Esophagus muscularis mucosa (tissue), 4 donors: Measurements from ENCODE around the gene STT3A. TPM values are rescaled to one million over a fixed set of nuclear protein-coding genes. Genes with fewer than 3 reads are reported as not detected.

Source experiments
- DNase-seq: peaks from one replicate; pipeline ENCODE4 v3.0.0-alpha.2; 2017; ENCODE audit errors: extremely low spot score
- H3K27ac ChIP-seq, 4 donors: fragments of 200-600 bp; sonication (generic); replicated peaks in 1 of 4; 1 replicate in 3 of 4; 2 replicates in 1 of 4; pipeline ENCODE4 v1.5.1; 2016 to 2019; ENCODE audit warnings: mild to moderate bottlenecking in 1 of 4
- H3K27me3 ChIP-seq, 4 donors: fragments of 200-600 bp; sonication (generic); one replicate each; pipeline versions ENCODE4 v1.5.1 to v1.6.0; 2016 to 2019
- H3K36me3 ChIP-seq, 4 donors: fragments of 200-600 bp; sonication (generic); one replicate each; pipeline ENCODE4 v1.5.1; 2016 to 2019
- H3K4me1 ChIP-seq, 4 donors: fragments of 200-600 bp; sonication (generic); one replicate each; pipeline ENCODE4 v1.5.1; 2016 to 2019
- H3K4me3 ChIP-seq, 4 donors: fragments of 200-600 bp; sonication (generic); 1 replicate in 2 of 4; 2 replicates in 2 of 4; pipeline ENCODE4 v1.5.1; 2016 to 2019; ENCODE audit warnings: mild to moderate bottlenecking in 4 of 4, moderate library complexity in 1 of 4
- H3K9me3 ChIP-seq, 4 donors: fragments of 200-600 bp; sonication (generic); 1 replicate in 3 of 4; 2 replicates in 1 of 4; pipeline ENCODE4 v1.5.1; 2016 to 2019
- EP300 ChIP-seq: sonication (generic); formaldehyde crosslinking; IDR thresholded peaks from one replicate; pipeline ENCODE4 v1.6.1; 2017; ENCODE audit warnings: antibody characterized with exemption
- POLR2A ChIP-seq: fragments of 450-650 bp; IDR thresholded peaks from one replicate; pipeline ENCODE4 v1.6.1; 2017; ENCODE audit warnings: antibody characterized with exemption, moderate library complexity, mild to moderate bottlenecking, low read depth
- POLR2AphosphoS5 ChIP-seq, 2 donors: sonication (generic); formaldehyde crosslinking; IDR thresholded peaks; one replicate each; pipeline ENCODE4 v1.6.1; 2017; ENCODE audit warnings: antibody characterized with exemption in 2 of 2
- WGBS: methylation state at CpG from one replicate; pipeline ENCODE4 v1.1.5; 2018; 5-methylcytosine and 5-hydroxymethylcytosine counted together
- intact Hi-C: fragments of 100-400 bp; cut with DNase I; formaldehyde crosslinking; loops from one replicate; pipeline ENCODE4 v1.15.1; 2023
- total RNA-seq, 4 donors: library from RNA; depleted of rRNA; stranded (reverse); fragments of >200 nt; gene quantifications; one replicate each; pipeline versions ENCODE4 v1.1.0 to v1.2.1, GENCODE V29; 2016
- TF ChIP-seq, protein P1 (sequence below), 3 experiments: fragments of 200-600 bp in 2 of 3; fragments of 450-650 bp in 1 of 3; sonication (generic) in 2 of 3; IDR thresholded peaks; one replicate each; pipeline ENCODE4 v1.5.1; 2017 to 2019; ENCODE audit warnings: antibody characterized with exemption in 3 of 3, mild to moderate bottlenecking in 2 of 3, moderate library complexity in 1 of 3

The STT3A gene
- total RNA-seq, 4 donors from 2014 or later = 31.6 to 65.4 (median 52.8) TPM

DNA sequence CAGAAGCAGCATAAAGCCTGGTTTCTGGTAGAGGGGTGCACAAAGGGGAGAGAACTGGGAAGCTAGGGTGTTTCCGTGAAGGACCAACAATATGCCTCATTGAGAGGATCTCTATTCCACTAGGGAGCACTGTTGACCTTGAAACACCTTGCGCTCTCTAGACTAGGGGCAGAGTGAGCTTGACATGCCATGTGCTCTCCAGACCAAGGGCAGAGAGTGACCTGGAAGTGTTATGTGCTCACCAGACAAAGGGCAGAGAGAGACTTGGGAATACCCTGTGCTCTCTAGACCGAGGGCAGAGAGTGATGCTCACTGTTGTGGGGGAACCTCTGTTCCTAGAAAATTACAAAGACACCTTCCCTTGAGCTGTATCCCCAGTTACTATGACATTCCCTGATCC, 38.6 kb upstream of the STT3A start:
- WGBS = 88% methylated on average over 3 of the region's 3 CpGs
- no peak overlapping the region for H3K27ac ChIP-seq
- intact Hi-C loops = no loop called here
- no peak for DNase-seq
- no peaks in the 10 kb centered on the region for H3K36me3 ChIP-seq
- peaks cover 0 to 19% (median 11%) of the 10 kb centered on the region in 4 donors for H3K9me3 ChIP-seq
- H3K27me3 ChIP-seq = no peaks in the 10 kb centered on the region
- no peak for TF ChIP-seq POLR2AphosphoS5 (IDR thresholded peaks at IDR 0.05)
- TF ChIP-seq POLR2A = no peak
- TF ChIP-seq, protein P1, sequence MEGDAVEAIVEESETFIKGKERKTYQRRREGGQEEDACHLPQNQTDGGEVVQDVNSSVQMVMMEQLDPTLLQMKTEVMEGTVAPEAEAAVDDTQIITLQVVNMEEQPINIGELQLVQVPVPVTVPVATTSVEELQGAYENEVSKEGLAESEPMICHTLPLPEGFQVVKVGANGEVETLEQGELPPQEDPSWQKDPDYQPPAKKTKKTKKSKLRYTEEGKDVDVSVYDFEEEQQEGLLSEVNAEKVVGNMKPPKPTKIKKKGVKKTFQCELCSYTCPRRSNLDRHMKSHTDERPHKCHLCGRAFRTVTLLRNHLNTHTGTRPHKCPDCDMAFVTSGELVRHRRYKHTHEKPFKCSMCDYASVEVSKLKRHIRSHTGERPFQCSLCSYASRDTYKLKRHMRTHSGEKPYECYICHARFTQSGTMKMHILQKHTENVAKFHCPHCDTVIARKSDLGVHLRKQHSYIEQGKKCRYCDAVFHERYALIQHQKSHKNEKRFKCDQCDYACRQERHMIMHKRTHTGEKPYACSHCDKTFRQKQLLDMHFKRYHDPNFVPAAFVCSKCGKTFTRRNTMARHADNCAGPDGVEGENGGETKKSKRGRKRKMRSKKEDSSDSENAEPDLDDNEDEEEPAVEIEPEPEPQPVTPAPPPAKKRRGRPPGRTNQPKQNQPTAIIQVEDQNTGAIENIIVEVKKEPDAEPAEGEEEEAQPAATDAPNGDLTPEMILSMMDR (IDR thresholded peaks at IDR 0.05) = no peak
- no peak for TF ChIP-seq EP300
- H3K4me1 ChIP-seq = no peaks in the 10 kb centered on the region
- no peak overlapping the region for H3K4me3 ChIP-seq

DNA sequence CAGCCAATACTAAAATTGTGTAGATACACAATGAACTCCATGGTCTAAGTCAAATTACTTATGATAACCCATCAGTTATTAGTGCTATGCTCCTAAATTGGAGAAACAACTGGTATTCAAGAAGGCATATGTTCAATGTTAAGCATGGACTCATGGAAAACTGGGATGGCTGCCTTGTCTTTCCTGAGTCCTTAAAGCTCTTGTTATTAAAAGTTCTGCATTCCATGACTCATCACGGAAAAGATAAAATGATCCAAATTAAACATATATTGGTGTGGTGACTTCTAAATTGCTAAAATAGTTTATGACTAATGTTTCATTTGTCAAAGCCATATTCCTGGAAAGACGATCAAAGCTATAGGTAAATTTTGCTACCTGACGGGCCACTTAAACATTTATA, 32.8 kb upstream of the STT3A start:
- Histone ChIP-seq H3K27me3 (no peaks in the 10 kb centered on the region), H3K9me3 (no peaks in the 10 kb centered on the region), H3K4me1 (no peaks in the 10 kb centered on the region), H3K36me3 (no peaks in the 10 kb centered on the region), H3K4me3 (no peak overlapping the region), H3K27ac (no peak overlapping the region)
- TF ChIP-seq EP300 = no peak
- no peak for TF ChIP-seq POLR2A
- no peak for TF ChIP-seq POLR2AphosphoS5 (IDR thresholded peaks at IDR 0.05)
- TF ChIP-seq, protein P1 (IDR thresholded peaks at IDR 0.05) = no peak
- WGBS = 75% methylated on average over 3 of the region's 3 CpGs
- intact Hi-C loops = no loop called here
- DNase-seq = no peak

DNA sequence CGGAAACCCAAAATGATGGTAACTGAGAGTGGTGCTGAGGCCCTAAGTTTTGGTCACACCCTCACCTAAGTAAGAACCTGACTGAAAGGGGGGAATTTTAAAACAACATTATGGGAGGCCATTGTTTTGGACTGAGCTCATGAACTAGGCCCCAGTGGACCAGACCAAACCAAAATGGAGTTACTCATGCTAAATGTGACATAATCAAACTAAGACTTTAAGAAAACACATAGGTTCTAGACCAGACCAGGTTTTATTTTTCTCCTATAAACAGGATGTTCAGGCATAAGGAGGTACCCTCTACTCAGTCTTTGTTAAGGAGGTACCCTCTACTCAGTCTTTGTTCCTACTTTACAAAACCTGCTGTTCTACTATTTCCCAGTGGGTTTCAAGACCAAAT, 30.7 kb upstream of the STT3A start:
- TF ChIP-seq POLR2A (no peak), EP300 (no peak), POLR2AphosphoS5 (IDR thresholded peaks at IDR 0.05) (no peak)
- TF ChIP-seq, protein P1 (IDR thresholded peaks at IDR 0.05) = no peak
- H3K4me1 ChIP-seq = no peaks in the 10 kb centered on the region
- H3K27ac ChIP-seq = no peak overlapping the region
- no peak for DNase-seq
- intact Hi-C loops = no loop called here
- 95% methylated on average over 1 of the region's 1 CpG for WGBS
- no peaks in the 10 kb centered on the region for H3K36me3 ChIP-seq
- no peaks in the 10 kb centered on the region for H3K9me3 ChIP-seq
- no peaks in the 10 kb centered on the region for H3K27me3 ChIP-seq
- H3K4me3 ChIP-seq = no peak overlapping the region

DNA sequence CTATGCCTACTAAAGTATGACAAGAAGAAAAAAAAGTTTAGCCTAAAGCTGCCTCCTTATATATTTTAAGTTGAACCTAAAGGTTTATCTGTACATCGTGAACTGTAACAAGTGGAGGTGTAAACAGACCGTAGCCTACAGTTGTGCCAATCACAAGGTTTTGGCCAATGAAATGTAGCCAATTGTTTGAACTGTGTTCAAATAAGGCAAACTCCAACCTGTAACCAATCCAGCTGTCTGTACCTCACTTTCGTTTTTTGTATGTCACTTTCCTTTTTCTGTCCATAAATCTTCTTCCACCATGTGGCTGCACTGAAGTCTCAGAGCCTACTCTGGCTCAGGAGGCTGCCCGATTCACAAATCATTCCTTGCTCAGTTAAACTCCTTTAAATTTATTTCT, 30.2 kb upstream of the STT3A start:
- H3K27ac ChIP-seq = no peak overlapping the region
- H3K27me3 ChIP-seq = no peaks in the 10 kb centered on the region
- WGBS = 69% methylated on average over 4 of the region's 4 CpGs
- H3K4me1 ChIP-seq = no peaks in the 10 kb centered on the region
- no peaks in the 10 kb centered on the region for H3K9me3 ChIP-seq
- intact Hi-C loops = no loop called here
- no peak for DNase-seq
- H3K4me3 ChIP-seq = no peak overlapping the region
- H3K36me3 ChIP-seq = no peaks in the 10 kb centered on the region
- no peak for TF ChIP-seq POLR2A
- TF ChIP-seq, protein P1 (IDR thresholded peaks at IDR 0.05) = no peak
- no peak for TF ChIP-seq EP300
- TF ChIP-seq POLR2AphosphoS5 (IDR thresholded peaks at IDR 0.05) = no peak

DNA sequence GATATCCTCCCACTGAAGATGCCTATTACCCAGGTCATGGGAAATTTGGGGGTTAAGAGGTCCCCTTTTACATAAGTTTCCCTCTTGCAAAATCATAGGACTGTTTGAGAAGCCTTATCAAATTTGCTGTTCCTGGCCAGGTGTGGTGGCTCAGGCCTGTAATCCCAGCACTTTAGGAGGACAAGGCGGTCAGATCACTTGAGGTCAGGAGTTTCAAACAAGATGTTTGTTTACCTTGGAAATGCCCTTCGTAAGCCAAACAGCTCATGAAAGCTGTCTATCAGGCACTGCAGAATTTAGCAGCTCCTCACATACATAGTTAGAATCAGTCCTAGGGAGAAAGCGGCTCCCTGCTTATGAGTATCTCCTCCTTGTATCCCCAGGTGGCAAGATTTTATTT, 28.3 kb upstream of the STT3A start:
- TF ChIP-seq POLR2AphosphoS5 (IDR thresholded peaks at IDR 0.05) = no peak
- TF ChIP-seq POLR2A = no peak
- TF ChIP-seq, protein P1 (IDR thresholded peaks at IDR 0.05) = no peak
- no peak for DNase-seq
- Histone ChIP-seq H3K27me3 (no peaks in the 10 kb centered on the region), H3K4me1 (peaks cover 0 to 6% (median 5%) of the 10 kb centered on the region in 4 donors), H3K9me3 (no peaks in the 10 kb centered on the region), H3K27ac (no peak overlapping the region), H3K4me3 (no peak overlapping the region), H3K36me3 (no peaks in the 10 kb centered on the region)
- 75% methylated on average over 2 of the region's 3 CpGs for WGBS
- intact Hi-C loops = no loop called here
